Bronchial epithelial cell (primary cell): Measurements from ENCODE around the gene TNFRSF1A. TPM values are rescaled to one million over a fixed set of nuclear protein-coding genes. Genes with fewer than 3 reads are reported as not detected.

Source experiments
- DNase-seq: peaks from one replicate; pipeline ENCODE4 v3.0.0-alpha.2; 2010; ENCODE audit warnings: low read depth
- FAIRE-seq: peaks from 2 replicates; lab custom pipeline; 2011; peaks lifted over from hg19 to GRCh38; lab: Jason Lieb, UNC
- H3K27me3 ChIP-seq: 2 replicates; pipeline ENCODE4 v1.5.1; 2011; ENCODE audit warnings: low read length; ENCODE audit not compliant: control insufficient read depth, insufficient read depth
- H3K36me3 ChIP-seq: 2 replicates; pipeline ENCODE4 v1.5.1; 2011; ENCODE audit warnings: low read length; ENCODE audit not compliant: control insufficient read depth, insufficient read depth
- H3K4me3 ChIP-seq: 2 replicates; pipeline ENCODE4 v1.5.1; 2011; ENCODE audit warnings: mild to moderate bottlenecking, low read depth, low read length, control low read depth
- total RNA-seq: library from RNA; depleted of rRNA; stranded (reverse); fragments of >200 nt; gene quantifications from 2 replicates; pipeline ENCODE4 v1.2.1, GENCODE V29; 2014
- TF ChIP-seq, protein P1 (sequence below): IDR thresholded peaks from 2 replicates; pipeline ENCODE4 v1.5.1; 2011; ENCODE audit warnings: mild to moderate bottlenecking, moderate library complexity, low read length, control low read depth, inconsistent platforms; ENCODE audit not compliant: insufficient read depth, severe bottlenecking

The TNFRSF1A gene
- total RNA-seq, 1 donor from 2014 or later, result 26.9 TPM

GRCh38 chr12:6280053-6280469 lies 61.8 kb downstream of the TNFRSF1A start:
- DNase-seq (peak; percentile 96), FAIRE-seq (peak; percentile 97)
- TF ChIP-seq, protein P1, sequence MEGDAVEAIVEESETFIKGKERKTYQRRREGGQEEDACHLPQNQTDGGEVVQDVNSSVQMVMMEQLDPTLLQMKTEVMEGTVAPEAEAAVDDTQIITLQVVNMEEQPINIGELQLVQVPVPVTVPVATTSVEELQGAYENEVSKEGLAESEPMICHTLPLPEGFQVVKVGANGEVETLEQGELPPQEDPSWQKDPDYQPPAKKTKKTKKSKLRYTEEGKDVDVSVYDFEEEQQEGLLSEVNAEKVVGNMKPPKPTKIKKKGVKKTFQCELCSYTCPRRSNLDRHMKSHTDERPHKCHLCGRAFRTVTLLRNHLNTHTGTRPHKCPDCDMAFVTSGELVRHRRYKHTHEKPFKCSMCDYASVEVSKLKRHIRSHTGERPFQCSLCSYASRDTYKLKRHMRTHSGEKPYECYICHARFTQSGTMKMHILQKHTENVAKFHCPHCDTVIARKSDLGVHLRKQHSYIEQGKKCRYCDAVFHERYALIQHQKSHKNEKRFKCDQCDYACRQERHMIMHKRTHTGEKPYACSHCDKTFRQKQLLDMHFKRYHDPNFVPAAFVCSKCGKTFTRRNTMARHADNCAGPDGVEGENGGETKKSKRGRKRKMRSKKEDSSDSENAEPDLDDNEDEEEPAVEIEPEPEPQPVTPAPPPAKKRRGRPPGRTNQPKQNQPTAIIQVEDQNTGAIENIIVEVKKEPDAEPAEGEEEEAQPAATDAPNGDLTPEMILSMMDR, result no peak
- no peaks in the 10 kb centered on the region for H3K36me3 ChIP-seq
- H3K4me3 ChIP-seq, result no peak overlapping the region
- no peaks in the 10 kb centered on the region for H3K27me3 ChIP-seq

GRCh38 chr12:6279631-6280030 lies 62.2 kb downstream of the TNFRSF1A start:
- Histone ChIP-seq H3K4me3 (no peak overlapping the region), H3K27me3 (no peaks in the 10 kb centered on the region), H3K36me3 (no peaks in the 10 kb centered on the region)
- TF ChIP-seq, protein P1, result no peak
- DNase-seq (peak; percentile 34), FAIRE-seq (no peak)

DNA sequence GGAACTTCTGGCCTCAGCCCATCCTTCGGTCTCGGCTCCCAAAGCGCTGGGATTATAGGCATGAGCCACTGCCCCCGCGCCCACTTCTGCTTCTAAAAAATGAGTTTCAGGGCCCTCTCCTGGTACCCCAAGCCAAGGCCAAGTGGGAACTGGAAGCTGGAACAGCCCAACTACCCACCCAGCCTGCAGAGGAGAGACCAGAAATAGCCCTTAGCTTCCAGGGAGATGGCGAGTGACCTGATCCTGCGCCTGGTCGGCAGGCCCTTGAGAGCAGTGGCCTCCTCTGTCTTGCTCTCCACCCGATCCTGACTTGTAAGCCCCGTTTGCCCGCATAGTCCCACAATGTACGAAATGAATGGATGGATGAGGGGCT lies 62.6 kb downstream of the TNFRSF1A start:
- FAIRE-seq, result no peak
- TF ChIP-seq, protein P1, result no peak
- DNase-seq, result no peak

More for the DNA sequence above, 62.6 kb downstream of the TNFRSF1A start:
- Histone ChIP-seq H3K4me3 (no peak overlapping the region), H3K36me3 (no peaks in the 10 kb centered on the region), H3K27me3 (no peaks in the 10 kb centered on the region)

Other genes with a start within 250 kb of the TNFRSF1A start
- 0.26 and 0.51 TPM in 2 replicates for gene VWF, start 217.4 kb downstream of the TNFRSF1A start, total RNA-seq
- gene CD9, start 141.7 kb downstream of the TNFRSF1A start, total RNA-seq, result 492 and 634 TPM in 2 replicates
- 15.3 and 23.4 TPM in 2 replicates for gene PLEKHG6, start 31.4 kb downstream of the TNFRSF1A start, total RNA-seq
- 54.5 and 57.7 TPM in 2 replicates for gene SCNN1A, start 33.5 kb upstream of the TNFRSF1A start, total RNA-seq
- 55.8 and 60.6 TPM in 2 replicates for gene LTBR, start 42.1 kb upstream of the TNFRSF1A start, total RNA-seq
- not detected in 2 replicates for gene CD27, start 102.9 kb upstream of the TNFRSF1A start, total RNA-seq
- 1.8 and 3.1 TPM in 2 replicates for gene TAPBPL, start 110.0 kb upstream of the TNFRSF1A start, total RNA-seq
- gene VAMP1, start 128.6 kb upstream of the TNFRSF1A start, total RNA-seq, result 0.26 and 3.1 TPM in 2 replicates
- gene MRPL51, start 151.2 kb upstream of the TNFRSF1A start, total RNA-seq, result 61.1 and 102 TPM in 2 replicates
- gene NCAPD2, start 152.0 kb upstream of the TNFRSF1A start, total RNA-seq, result 14.7 and 17.9 TPM in 2 replicates
- 5,048 and 6,753 TPM in 2 replicates for gene GAPDH, start 192.4 kb upstream of the TNFRSF1A start, total RNA-seq
- 0.51 and 0.53 TPM in 2 replicates for gene IFFO1, start 214.0 kb upstream of the TNFRSF1A start, total RNA-seq
- 26.5 and 33.4 TPM in 2 replicates for gene NOP2, start 226.2 kb upstream of the TNFRSF1A start, total RNA-seq